GM12865 (cell line): ENCODE data around the gene AATF.

Source experiments
- DNase-seq: peaks from one replicate; pipeline ENCODE4 v3.0.0; 2010; ENCODE audit warnings: low read depth
- H3K4me3 ChIP-seq: 2 replicates; pipeline ENCODE4 v1.5.1; 2011; ENCODE audit warnings: mild to moderate bottlenecking, low read depth, low read length, control low read depth
- TF ChIP-seq, protein P1 (sequence below): IDR thresholded peaks from 2 replicates; pipeline ENCODE4 v1.5.1; 2011; ENCODE audit warnings: low read length, control low read depth, low read depth, inconsistent platforms; ENCODE audit not compliant: insufficient read depth; ENCODE audit errors: missing control alignments

The AATF gene

DNA sequence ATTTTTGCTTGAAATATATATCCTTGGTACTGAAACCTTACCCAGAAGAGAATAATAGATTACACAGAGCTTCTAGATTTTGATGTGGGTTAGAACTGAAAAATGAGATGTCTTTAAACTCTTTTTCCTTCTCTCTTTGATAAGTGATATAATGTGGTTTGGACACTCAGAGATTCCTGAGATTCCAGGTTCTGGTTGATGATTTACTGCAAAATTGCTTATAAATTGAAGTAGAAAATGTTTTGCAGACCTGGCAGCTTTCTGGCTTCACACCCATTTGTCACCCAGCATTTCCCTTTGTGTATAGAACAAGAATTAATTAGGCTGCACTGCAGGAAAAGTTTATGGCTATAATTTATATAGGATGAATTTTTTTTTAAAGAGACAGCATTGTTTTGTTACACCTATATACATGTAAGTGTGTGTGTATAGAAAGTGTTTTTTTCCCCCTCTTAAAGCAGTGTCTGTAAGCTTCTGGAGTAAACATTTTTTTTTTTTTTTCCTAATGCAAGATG, 23.5 kb downstream of the AATF start:
- no peak for DNase-seq
- TF ChIP-seq, protein P1, sequence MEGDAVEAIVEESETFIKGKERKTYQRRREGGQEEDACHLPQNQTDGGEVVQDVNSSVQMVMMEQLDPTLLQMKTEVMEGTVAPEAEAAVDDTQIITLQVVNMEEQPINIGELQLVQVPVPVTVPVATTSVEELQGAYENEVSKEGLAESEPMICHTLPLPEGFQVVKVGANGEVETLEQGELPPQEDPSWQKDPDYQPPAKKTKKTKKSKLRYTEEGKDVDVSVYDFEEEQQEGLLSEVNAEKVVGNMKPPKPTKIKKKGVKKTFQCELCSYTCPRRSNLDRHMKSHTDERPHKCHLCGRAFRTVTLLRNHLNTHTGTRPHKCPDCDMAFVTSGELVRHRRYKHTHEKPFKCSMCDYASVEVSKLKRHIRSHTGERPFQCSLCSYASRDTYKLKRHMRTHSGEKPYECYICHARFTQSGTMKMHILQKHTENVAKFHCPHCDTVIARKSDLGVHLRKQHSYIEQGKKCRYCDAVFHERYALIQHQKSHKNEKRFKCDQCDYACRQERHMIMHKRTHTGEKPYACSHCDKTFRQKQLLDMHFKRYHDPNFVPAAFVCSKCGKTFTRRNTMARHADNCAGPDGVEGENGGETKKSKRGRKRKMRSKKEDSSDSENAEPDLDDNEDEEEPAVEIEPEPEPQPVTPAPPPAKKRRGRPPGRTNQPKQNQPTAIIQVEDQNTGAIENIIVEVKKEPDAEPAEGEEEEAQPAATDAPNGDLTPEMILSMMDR, result no peak
- H3K4me3 ChIP-seq, result no peak overlapping the region

DNA sequence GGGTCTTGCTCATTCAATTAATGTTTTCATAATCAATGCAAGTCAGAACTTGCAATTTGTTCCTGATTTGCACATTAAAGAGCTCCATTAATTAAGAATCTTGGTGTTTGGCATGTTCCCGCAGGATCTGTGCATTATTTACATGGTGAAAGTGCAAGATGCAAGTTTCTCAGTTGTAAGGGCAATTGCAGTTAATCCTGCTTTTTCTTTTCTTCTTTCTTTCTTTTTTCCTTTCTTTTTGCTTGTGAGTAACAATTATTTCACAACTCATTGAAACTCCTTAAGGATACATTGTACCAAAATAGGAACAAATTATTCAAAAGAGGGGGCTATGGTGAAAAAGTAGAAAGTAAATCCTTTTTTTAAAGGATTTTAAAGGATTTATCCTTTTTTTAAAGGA, 24.2 kb downstream of the AATF start:
- TF ChIP-seq, protein P1, result no peak
- H3K4me3 ChIP-seq, result no peak overlapping the region
- DNase-seq, result no peak

DNA sequence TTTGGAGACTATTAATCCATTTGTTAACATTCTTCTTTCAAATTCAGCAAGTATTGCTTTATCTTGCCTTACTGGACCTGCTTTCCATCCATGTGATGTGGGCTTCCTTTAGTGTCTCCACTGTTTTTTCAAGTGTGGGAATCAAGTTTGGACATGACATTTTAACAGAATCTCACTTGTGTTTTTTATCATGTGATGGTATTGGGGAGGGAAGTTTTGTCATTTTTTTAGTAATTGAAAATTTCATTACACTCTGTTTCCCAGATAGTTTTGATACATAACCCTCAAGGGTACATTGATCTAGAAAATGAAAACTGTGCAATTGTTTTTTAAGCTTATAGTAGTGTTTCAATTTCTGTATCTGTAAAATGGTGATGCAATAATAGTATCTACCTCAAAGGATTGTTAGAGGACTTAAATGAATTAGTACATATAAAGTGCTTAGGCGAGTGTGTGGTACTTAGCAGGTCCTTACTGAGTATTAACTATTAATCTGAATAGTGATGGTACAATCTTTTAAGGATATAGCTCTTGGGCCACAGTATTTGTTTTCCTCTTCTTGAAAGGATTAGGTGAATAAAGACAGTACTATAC, 27.3 kb downstream of the AATF start:
- no peak overlapping the region for H3K4me3 ChIP-seq
- TF ChIP-seq, protein P1, result no peak

DNA sequence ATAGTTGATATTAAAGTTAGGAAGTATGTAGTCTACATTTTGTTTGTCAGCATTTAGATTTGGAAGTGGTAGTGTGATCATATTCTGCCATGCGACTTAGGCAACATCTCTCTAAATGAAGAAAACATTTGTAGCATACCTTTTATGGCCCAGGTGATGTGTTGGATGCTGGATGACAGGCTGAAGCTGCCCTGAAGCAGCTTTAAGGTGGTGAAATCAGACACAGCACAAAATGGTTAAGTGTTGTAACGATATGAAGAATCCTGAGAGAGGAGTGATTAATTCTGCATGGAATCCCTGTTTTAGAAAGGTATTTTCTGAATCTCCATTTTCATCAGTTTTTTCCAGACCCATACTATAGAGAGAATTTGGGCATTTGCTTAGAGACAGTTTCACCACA, 28.3 kb downstream of the AATF start:
- TF ChIP-seq, protein P1, result no peak

More for the DNA sequence above, 27.3 kb downstream of the AATF start:
- no peak for DNase-seq

DNA sequence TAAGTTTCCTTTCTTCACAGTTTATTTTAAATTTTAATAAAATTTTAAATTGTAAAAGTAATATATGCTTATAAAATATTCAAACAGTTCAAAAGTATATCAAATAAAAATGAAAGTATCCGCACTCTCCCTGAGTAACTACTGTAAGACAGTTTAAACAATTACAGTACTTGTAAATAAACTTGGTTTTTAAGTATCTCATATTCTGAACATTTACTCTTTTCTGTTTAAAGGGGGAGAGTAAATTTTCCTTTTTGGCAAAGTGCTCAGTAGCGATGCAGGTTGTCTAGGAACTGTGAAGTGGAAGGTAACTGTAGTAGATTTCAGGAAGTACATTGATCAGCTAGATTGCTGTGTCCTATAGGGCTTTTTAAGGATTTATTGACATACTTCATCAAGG, 28.8 kb downstream of the AATF start:
- H3K4me3 ChIP-seq, result no peak overlapping the region
- no peak for DNase-seq
- TF ChIP-seq, protein P1, result no peak

More for the DNA sequence above, 28.3 kb downstream of the AATF start:
- DNase-seq, result no peak
- no peak overlapping the region for H3K4me3 ChIP-seq

DNA sequence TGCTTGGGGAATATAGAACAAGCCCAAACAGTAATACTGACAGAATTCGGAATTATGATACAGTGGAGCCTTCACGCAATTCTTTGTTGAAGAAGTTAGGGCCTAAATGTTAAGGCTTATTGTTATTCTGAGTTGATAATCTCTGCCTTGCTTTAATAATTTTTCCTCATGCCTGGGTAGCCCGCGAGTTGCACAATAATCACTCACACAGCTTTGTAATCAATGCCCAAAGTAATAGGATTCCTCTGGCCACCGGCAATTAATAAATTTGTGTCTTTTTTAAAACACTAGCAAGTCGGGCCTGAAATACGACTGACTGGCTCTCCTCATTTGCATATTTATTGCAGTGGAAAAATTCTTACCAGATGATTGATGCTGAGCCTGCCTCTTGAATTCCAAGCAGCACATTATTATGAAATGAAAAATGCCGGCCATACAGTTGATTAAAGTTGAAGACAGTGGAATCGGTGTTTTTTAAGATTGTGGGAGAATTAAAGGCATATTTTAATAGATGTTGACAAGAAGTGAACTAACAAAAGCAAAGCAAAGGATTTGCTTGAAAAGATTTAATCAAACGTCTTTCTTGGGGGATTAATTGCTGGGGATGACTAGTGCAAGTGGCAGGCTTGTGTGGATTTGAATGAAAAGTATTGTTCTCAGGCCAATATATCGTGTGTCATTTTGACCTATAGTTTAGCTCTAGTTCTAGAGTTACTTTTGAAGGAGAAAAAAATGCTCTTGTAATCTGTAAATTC, 30.2 kb downstream of the AATF start:
- no peak overlapping the region for H3K4me3 ChIP-seq

More for the DNA sequence above, 30.2 kb downstream of the AATF start:
- TF ChIP-seq, protein P1, result no peak
- no peak for DNase-seq
